Testis (tissue), 3 donors: ENCODE results near the gene RAD9A. TPM values are rescaled to one million over a fixed set of nuclear protein-coding genes. Genes with fewer than 3 reads are reported as not detected.

Source experiments
- DNase-seq: peaks from one replicate; pipeline ENCODE4 v3.0.0-alpha.2; 2019
- H3K27ac ChIP-seq, 2 donors: fragments of 200-600 bp; sonication (generic); one replicate each; pipeline ENCODE4 v1.5.1; 2019
- H3K27me3 ChIP-seq: fragments of 200-600 bp; sonication (generic); one replicate; pipeline ENCODE4 v1.5.1; 2019
- H3K36me3 ChIP-seq: fragments of 200-600 bp; sonication (generic); one replicate; pipeline ENCODE4 v1.5.1; 2017; ENCODE audit warnings: low read depth; ENCODE audit errors: missing control alignments
- H3K4me1 ChIP-seq: fragments of 200-600 bp; sonication (generic); one replicate; pipeline ENCODE4 v1.5.1; 2019
- H3K4me3 ChIP-seq, 2 donors: fragments of 200-600 bp; sonication (generic); one replicate each; pipeline ENCODE4 v1.5.1; 2017 to 2019
- H3K9me3 ChIP-seq: fragments of 200-600 bp; sonication (generic); one replicate; pipeline ENCODE4 v1.5.1; 2017
- CTCF ChIP-seq, 3 experiments: fragments of 450-650 bp in 2 of 3; fragments of 200-600 bp in 1 of 3; sonication (generic) in 1 of 3; IDR thresholded peaks; one replicate each; pipeline ENCODE4 v1.5.1; 2016 to 2019; ENCODE audit warnings: antibody characterized with exemption in 3 of 3, mild to moderate bottlenecking in 2 of 3, moderate library complexity in 1 of 3
- POLR2A ChIP-seq: fragments of 450-650 bp; IDR thresholded peaks from one replicate; pipeline ENCODE4 v1.6.1; 2017; ENCODE audit warnings: antibody characterized with exemption, mild to moderate bottlenecking, moderate library complexity
- WGBS, 2 donors: methylation state at CpG; one replicate each; pipeline ENCODE4 v1.1.5; 2018; 5-methylcytosine and 5-hydroxymethylcytosine counted together
- intact Hi-C: fragments of 100-400 bp; cut with DNase I; formaldehyde crosslinking; loops from one replicate; pipeline ENCODE4 v1.15.1; 2023; ENCODE audit warnings: low total_unique reads
- polyA plus RNA-seq: library from polyadenylated mRNA; stranded (reverse); fragments of 350-450 nt; fragmentation: Illumina TruSeq; extraction: RNeasy Lipid Tissue Mini Kit (QIAGEN cat#74804); gene quantifications from one replicate; pipeline ENCODE4 v1.2.3, GENCODE V29; 2014; ENCODE audit warnings: low read depth, low replicate concordance; ENCODE audit not compliant: insufficient read depth
- total RNA-seq, 2 donors: library from RNA; depleted of rRNA; stranded (reverse); fragments of >200 nt; gene quantifications; one replicate each; pipeline ENCODE4 v1.2.3, GENCODE V29; 2016

Gene RAD9A
- total and polyA plus RNA-seq, 3 donors from 2014 or later, result 25.7 to 46.2 (median 35.8) TPM

DNA sequence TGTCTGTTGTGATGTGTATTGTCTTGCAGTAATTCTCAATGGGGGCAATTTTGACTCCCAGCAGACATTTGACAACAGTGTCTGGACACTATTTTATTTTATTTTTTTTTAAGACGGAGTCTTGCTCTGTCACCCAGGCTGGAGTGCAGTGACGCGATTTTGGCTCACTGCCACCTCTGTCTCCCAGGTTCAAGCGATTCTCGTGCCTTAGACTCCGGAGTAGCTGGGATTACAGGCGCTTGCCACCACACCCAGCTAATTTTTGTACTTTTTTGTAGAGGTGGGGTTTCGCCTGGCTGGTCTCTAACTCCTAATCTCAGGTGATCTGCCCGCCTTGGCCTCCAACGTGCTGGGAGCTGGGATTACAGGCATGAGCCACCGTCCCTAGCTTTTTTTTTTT, 37.9 kb downstream of the RAD9A start:
- 82 to 83% methylated on average over 11 of the region's 11 CpGs for WGBS, 2 donors
- H3K9me3 ChIP-seq, result no peaks in the 10 kb centered on the region
- H3K36me3 ChIP-seq, result no peaks in the 10 kb centered on the region
- TF ChIP-seq POLR2A (no peak), CTCF (IDR thresholded peaks at IDR 0.05) (no peak)
- H3K4me3 ChIP-seq, result no peak overlapping the region
- intact Hi-C loops, result no loop called here
- peaks cover 13% of the 10 kb centered on the region for H3K4me1 ChIP-seq
- H3K27ac ChIP-seq, result no peak overlapping the region
- DNase-seq, result no peak
- no peaks in the 10 kb centered on the region for H3K27me3 ChIP-seq

- TF ChIP-seq POLR2A (no peak), CTCF (IDR thresholded peaks at IDR 0.05) (no peak)
- no peak for DNase-seq
- peaks cover 13% of the 10 kb centered on the region for H3K4me1 ChIP-seq
- H3K27me3 ChIP-seq, result no peaks in the 10 kb centered on the region
- no peak overlapping the region for H3K27ac ChIP-seq
- no peaks in the 10 kb centered on the region for H3K9me3 ChIP-seq
- H3K4me3 ChIP-seq, result no peak overlapping the region
- 90 to 92% methylated on average over 21 to 24 of the region's 24 CpGs for WGBS, 2 donors
- intact Hi-C loops, result no loop called here
- no peaks in the 10 kb centered on the region for H3K36me3 ChIP-seq
These were observed 39.8 kb downstream of the RAD9A start for GRCh38 chr11:67431346-67432249.

DNA sequence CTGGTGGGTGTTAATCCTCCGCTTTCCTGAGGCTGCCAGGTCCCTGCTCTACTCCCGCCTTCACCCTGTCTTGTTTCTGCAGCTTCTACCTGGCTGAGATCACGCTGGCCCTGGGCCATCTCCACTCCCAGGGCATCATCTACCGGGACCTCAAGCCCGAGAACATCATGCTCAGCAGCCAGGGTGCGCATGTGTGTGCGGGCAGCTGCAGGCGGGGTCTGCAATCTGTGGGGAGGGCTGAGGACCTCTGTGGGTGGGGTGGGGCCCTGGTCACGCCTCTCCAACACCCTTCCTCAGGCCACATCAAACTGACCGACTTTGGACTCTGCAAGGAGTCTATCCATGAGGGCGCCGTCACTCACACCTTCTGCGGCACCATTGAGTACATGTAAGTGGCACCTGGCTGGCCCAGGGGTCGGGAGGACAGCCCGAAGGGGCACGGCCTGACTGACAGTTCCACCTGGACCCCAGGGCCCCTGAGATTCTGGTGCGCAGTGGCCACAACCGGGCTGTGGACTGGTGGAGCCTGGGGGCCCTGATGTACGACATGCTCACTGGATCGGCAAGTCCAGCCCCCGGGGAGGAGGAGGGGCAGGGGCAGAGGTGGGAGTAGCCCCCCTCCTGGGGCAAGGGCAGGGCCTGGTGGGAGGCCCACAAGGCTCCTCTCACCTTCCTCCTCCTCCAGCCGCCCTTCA, 41.0 kb downstream of the RAD9A start:
- peaks cover 8% of the 10 kb centered on the region for H3K4me1 ChIP-seq
- intact Hi-C loops, result no loop called here
- TF ChIP-seq CTCF (IDR thresholded peaks at IDR 0.05) (no peak), POLR2A (no peak)

GRCh38 chr11:67433536-67434394, 42.0 kb downstream of the RAD9A start:
- 87 to 95% methylated on average over 7 to 20 of the region's 22 CpGs for WGBS, 2 donors
- TF ChIP-seq POLR2A (no peak), CTCF (IDR thresholded peaks at IDR 0.05) (no peak)
- intact Hi-C loops, result no loop called here
- no peak overlapping the region for H3K4me3 ChIP-seq
- no peak for DNase-seq
- no peaks in the 10 kb centered on the region for H3K27me3 ChIP-seq
- H3K4me1 ChIP-seq, result peaks cover 7% of the 10 kb centered on the region
- H3K36me3 ChIP-seq, result no peaks in the 10 kb centered on the region
- H3K27ac ChIP-seq, result no peak overlapping the region
- H3K9me3 ChIP-seq, result no peaks in the 10 kb centered on the region

More for the DNA sequence above, 41.0 kb downstream of the RAD9A start:
- H3K9me3 ChIP-seq, result no peaks in the 10 kb centered on the region
- DNase-seq, result no peak
- 88 to 92% methylated on average over 7 to 22 of the region's 22 CpGs for WGBS, 2 donors
- no peak overlapping the region for H3K4me3 ChIP-seq
- no peaks in the 10 kb centered on the region for H3K36me3 ChIP-seq
- H3K27ac ChIP-seq, result no peak overlapping the region
- H3K27me3 ChIP-seq, result no peaks in the 10 kb centered on the region
